HG03432 (cell line): Measurements from ENCODE around the gene PROSER2.
"Not testable (repeated sequence)": the region's sequence is repeated elsewhere in the genome, so short reads cannot be mapped to it uniquely, and the experiment has no call there.

Experiments used
- ATAC-seq: cut with Tn5 transposase; IDR thresholded peaks from one replicate; pipeline ENCODE4 v1.9.1; 2021; ENCODE audit warnings: mild to moderate bottlenecking, moderate library complexity; ENCODE audit not compliant: unreplicated experiment

Gene PROSER2

GRCh38 chr10:11884706-11885423 is 61.7 kb downstream of the PROSER2 start:
- ATAC-seq, result no peak

GRCh38 chr10:11885437-11886137 is 62.4 kb downstream of the PROSER2 start:
- ATAC-seq, result no peak

DNA sequence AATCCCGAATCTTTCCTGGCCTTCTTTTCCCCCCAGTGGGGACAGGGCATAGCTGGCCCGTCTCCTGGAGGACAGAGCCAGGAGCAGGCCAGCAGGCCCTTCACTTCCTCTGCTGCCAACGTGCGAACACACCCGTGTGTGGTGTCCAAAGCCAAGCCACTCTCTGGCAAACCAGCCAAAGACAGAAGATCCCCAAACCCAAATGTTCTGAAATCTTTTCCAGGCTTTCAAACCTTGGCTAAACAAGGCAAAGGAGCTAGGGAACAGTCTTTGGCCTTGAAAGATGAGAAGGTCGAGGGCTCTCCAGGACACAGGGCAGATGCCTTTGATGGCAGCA is 63.0 kb downstream of the PROSER2 start:
- no peak for ATAC-seq

- peak; percentile 63 for ATAC-seq
These were observed 63.7 kb downstream of the PROSER2 start for GRCh38 chr10:11886851-11887250.

DNA sequence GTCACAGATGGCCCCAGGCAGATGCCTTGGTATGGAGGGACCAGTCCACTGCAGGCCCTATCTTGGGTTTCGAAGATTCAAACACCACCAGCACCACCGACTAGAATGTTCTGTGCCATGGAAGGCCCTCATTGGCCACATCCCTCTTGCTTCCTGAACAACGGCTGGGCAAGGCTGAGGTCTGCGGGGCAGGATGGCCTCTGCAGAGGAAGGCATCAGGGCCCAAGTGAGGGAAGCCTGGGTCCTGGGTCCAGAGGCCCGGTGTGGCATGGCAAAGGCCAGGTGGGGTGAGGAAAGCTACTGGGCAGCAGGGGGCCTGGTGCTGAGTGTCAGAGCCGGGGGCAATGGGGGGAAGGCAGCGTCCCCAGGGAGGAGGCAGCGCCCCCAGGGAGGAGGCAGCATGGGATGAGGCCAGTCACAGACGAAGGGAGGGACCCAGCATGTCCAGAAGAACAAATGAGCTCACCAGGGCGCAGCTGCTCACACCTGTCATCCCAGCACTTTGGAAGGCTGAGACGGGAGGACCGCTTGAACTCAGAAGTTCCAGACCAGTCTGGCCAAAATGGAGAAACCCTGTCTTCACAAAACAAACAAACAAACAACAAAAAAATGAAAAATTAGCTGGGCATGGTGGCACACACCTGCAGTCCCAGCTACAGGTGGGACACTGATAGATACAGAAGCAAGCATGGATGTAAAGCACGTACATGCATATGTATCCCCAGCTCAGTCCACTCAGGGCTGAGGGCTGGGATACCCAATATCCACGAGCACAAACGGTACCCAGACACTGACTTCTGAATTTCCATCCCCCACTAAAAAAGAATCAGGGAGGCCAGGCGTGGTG is 64.4 kb downstream of the PROSER2 start:
- ATAC-seq, result no peak

- ATAC-seq, result not testable (repeated sequence)
These were observed 66.1 kb downstream of the PROSER2 start for GRCh38 chr10:11889263-11889662.

- ATAC-seq, result no peak
These were observed 68.8 kb downstream of the PROSER2 start for GRCh38 chr10:11891776-11892486.

DNA sequence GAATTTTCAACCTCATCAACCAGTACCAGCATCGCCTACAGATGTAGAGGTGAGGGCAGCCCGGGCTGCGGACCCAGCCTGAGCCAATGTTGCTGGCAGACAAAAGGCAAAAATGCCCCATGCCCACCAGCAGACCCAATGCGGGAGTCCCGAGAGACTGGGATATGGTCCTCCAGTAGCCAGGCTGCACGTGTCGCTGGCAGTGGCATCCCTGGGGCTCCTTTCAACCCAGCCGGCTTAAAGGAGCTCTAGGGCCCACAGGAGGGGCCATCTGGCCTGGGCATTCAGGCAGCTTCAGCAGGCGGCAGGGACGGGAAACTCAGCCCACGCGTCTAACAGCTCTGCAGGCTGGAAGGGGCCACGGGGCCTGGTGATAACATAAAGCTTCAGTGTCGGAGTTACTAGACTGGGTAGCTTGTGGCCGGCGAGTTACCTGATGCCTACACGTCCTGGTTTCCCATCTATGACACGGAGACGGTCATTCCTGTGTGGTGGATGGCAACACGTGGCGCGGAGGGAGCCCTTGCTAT is 70.7 kb downstream of the PROSER2 start:
- no peak for ATAC-seq

GRCh38 chr10:11894381-11895107 is 71.4 kb downstream of the PROSER2 start:
- ATAC-seq, result no peak

- ATAC-seq, result no peak
These were observed 71.9 kb downstream of the PROSER2 start for GRCh38 chr10:11895108-11895466.

- ATAC-seq, result no peak
These were observed 72.4 kb downstream of the PROSER2 start for GRCh38 chr10:11895598-11895997.

DNA sequence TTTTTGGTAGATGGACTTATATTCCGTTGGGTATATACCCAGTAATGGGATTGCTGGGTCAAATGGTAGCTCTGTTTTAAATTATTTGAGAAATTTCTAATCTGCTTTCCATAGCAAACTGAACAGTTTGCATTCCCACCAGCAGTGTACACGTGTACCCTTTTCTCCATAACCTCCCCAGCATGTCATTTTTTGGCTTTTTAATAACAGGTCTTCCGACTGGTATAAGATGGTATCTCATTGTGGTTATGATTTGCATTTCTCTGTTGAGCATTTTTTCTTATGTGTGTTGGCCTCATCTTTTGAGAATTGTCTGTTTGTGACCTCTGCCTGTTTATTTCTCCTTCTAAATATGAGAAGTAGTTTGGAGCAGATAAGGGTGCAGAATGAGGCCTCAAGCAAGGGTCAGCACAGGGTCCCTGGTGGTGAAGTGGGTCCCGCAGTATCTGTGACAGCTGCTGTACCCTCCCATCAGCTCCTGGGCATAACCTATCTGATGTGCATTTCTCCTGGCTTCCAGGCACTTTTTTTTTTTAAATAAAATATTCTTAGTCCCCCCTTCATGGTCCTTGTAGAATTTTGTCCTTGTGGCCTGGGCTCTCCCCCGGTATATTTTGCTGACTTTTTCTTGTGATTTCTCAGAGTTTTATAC is 73.5 kb downstream of the PROSER2 start:
- no peak for ATAC-seq

DNA sequence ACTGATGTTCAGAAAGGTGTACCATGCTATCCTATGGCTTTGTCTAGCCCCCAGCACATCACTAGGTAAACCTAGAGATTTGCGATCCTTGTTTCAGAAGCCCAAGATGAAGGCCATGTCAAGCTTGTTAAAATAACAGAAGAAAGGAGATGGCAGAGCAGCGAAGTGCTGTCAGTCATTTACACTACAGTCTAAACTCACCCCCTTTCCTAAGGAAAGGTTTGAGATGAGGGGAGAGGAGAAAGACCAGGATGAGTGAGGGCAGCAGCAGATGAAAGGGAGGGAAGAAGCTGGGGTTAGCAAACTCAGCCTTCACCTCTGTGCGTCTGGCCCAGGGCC is 74.8 kb downstream of the PROSER2 start:
- ATAC-seq, result no peak

DNA sequence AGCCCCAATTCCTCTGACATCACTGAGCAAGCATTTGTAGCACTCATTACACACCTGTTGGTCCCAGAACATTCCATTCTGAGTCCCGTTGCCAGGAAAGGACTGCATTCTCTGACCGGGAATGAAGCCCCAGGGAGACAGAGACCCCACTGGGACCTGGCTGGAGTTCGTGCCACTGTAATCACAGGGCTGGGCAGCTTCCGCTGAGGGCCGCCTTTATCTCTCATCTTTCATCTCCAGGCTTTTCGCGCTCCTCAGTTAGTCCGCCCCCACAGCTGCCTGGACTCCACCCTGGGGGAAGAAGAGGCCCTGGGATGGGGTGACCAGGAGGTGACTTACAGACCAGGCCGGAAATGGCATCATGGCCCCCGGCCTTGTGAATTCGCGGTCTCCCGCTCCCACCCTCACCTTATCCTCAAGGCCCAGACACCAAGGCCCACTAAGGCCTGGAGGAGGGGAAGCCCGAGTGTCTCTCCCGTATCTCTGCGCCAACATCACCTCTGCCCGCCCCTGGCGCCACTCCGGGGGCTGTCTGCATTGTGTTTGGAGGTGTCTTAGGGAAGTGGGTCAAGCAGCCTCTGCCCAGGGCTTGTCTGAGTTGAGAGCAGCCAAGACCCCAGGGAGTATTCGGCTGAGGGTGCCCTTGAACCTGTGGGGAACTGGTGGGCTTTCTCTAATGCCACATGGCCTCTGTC is 75.4 kb downstream of the PROSER2 start:
- no peak for ATAC-seq

- no peak for ATAC-seq
These were observed 76.1 kb downstream of the PROSER2 start for GRCh38 chr10:11899067-11899876.

DNA sequence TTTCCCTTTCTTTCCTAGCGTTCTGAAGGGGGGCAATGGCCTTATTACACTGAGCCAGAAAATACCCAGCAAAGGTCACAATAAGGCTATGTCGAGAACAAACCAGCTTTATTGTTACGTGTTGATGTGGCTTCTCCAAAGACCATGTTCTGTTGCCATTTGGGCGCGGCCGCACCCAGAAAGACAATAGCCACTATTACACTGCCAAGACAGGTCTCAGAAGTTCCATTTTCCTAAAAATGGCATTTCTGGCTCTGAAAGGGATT is 77.8 kb downstream of the PROSER2 start:
- no peak for ATAC-seq

GRCh38 chr10:11901454-11901832 is 78.3 kb downstream of the PROSER2 start:
- no peak for ATAC-seq

DNA sequence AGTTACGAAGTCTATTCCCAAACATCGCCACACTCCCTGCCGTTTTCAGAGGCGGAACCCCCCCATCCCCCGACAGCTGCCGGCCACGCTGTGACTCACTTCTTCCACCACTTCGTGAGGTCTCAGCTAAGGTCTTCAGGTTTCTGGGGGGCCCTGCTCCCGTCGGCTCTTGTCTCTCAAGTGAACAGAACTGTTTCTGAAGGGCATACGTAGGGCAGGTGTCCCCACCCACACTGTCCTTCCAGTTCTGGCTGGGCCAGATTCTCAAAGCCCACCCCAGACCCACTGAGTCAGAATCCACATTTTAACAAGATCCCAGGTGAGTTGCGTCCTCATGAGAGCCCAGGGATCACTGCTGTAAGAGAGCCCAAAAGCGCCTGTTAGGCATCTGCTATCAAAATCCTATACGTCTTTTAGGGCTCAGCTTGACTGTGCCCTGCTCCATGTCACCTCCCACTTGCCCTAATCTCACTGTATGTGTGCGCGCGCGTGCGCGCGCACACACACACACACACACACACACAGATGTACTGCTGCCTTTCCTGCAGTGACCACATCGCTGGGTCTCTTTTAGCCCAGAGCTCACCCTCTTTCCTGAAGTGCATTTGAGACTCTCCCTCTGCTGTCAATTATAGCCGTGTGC is 78.8 kb downstream of the PROSER2 start:
- ATAC-seq, result no peak
